ENCODE results near the gene GAS5.
"Not testable (repeated sequence)": the region's sequence is repeated elsewhere in the genome, so short reads cannot be mapped to it uniquely, and the experiment has no call there.

Gene GAS5

DNA sequence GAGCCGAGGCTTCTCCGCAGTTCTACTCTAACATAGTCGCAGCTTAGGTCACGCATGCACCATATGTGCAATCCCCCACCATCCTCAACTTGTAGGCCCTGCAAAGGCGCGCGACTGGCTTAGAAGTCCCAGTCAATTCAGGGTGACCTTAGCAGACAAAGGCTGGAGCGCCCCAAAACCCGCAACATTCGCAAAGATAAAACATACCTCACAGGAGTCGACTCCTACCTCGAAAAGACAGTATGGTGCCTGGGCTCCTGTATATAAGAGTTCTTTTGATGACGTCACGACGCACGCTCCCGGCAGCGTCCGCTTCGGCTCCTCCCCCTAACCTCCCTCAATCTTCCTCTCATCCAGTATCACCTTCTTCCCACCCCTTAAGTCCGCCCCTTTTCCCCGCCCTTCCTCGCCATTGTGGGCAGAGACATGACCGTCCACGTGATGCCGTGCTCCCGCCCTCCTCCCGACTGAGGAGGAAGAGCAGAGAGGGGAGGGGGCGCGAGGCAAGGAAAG is at the start of gene GAS5:
GAS5 (minus strand) TSS at position 237 of the 513 bp plus-strand sequence.
- peak; percentile 99 for DNase-seq

DNA sequence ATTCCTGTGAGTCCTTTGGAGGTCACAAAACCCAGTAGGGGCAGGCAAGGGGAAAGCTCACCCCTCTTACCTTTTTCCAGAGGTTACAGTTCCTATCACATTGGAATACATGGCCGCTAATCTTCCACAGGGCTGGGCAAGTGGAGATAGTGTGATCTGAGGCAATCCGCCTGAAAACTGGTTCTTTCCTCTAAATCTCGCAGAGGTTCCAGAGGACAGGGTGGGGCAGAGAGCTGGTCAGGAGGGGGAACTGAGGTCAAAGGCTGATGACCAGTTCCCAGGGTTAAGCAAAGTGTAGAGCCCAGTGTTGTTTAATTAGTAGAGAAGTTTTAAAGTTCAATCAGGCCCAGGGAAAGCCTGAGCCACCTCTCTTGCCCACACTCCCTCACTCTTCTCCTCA is 49.4 kb upstream of the GAS5 start, which contains the start of gene SERPINC1:
SERPINC1 (minus strand) TSS at position 179 of the 400 bp plus-strand sequence; CDS start at position 111, 68 bp downstream.
- no peak for DNase-seq

GRCh38 chr1:173916667-173917066 is 48.9 kb upstream of the GAS5 start:
- DNase-seq = no peak

DNA sequence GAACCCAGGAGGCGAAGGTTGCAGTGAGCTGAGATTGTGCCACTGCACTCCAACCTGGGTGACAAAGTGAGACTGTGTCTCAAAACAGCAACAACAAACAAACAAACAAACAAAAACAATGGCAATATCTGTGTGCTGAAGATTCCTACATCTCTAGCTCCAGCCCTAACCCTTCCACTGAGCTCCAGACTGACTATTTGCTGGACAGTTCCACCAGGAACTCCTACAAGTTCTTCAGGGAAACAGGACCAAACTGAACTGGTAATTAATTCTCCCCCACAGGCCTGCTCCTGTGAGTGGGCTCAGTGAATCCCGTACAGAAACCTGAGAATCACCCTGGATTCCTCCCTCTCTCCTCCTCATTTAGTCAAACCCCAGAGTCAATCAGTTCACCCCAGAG is 47.8 kb upstream of the GAS5 start:
- DNase-seq = no peak

DNA sequence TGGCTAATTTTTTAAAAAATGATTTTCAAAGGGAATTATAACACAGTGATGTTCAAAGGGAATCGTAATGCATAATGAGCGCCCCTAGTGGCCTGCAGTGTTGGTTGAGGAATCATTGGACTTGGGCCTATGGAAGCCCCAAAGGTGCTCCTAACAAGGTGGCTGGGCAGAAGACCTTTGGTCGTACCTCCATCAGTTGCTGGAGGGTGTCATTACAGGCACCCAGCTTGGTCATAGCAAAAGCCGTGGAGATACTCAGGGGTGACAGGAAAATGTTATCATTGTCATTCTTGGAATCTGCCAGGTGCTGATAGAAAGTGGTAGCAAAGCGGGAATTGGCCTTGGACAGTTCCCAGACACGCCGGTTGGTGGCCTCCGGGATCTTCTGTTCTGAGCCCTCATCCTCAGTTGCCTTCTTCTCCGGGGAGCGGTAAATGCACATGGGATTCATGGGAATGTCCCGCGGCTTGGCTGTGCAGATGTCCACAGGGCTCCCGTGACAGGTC is 46.6 kb upstream of the GAS5 start:
- DNase-seq = peak; percentile 5

GRCh38 chr1:173913111-173913510 is 45.3 kb upstream of the GAS5 start:
- DNase-seq = no peak

- no peak for DNase-seq
These were observed 36.2 kb upstream of the GAS5 start for GRCh38 chr1:173903827-173904531.

DNA sequence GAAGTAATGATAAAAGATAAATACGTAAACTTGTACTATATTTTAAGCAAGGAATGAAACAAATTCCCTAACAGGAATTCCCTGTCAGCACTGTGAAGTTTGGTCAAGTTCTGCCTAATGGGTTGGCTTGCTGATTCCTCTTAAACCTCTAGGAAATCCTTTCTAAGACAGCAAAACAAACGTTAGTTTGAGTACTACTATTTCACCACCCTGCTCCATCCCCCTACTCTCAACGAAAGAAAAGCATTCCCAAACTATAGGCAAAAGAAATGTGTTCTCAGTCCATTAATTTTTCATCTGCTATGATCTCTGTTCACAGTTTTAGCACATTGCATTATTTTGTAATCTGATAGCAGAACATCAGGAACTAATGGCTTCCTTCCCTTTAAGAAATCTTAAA is 33.2 kb upstream of the GAS5 start:
- no peak for DNase-seq

DNA sequence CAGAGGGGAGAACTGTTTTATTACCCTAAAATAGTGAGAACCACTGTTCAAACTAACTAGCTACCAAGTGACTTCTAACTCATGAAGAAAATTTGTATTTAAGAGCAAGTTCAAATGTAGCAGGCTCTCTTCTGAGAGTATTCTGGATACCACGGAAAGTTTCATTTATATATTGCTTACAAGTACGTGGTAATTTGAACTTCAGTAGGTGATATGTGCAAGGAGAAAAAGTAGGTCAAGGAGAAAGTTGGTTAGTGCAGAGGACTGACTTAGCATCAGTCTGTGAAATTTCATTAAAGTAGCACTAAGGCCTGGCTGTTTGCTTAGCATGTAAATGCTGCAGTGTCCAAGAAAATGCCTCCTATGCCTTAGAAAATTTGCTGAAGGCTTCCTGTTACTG is 32.6 kb upstream of the GAS5 start:
- no peak for DNase-seq

DNA sequence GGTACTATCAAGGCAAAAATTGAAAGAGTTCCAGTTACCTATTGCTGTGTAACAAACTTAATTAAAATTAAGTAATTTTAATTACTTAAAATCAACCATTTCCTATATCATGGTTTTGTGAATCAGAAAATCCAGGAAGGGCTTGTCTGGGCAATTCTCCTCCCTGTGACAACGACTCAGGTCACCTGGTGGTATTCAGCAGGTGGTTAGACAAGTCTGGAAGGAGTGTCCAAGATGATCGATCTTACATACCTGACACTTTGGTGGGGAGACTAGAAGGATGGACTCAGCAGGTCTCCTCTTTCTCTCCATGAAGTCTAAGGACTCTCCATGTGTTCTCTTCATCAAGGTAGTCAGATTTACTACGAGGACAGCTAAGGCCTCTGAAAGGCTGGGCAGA is 26.4 kb upstream of the GAS5 start:
- DNase-seq = no peak

DNA sequence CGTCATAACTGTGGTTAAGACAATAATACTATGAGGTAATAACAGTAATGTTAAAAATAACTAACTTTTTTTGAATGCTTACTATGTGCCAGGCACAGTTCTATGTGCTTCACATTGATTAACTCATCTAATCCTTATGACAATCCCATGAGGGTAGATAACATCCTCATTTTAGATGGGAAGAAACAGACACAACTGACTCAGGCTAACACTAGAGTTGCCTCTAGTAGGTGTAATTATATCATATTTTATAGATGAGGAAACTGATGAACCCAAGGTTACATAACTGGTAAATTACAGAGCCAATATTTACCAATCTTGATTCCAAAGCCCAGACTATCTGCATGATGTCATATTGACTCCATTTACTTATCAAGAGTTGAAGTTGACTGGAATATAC is 25.8 kb upstream of the GAS5 start:
- no peak for DNase-seq

- DNase-seq = no peak
These were observed 22.1 kb upstream of the GAS5 start for GRCh38 chr1:173889885-173890284.

DNA sequence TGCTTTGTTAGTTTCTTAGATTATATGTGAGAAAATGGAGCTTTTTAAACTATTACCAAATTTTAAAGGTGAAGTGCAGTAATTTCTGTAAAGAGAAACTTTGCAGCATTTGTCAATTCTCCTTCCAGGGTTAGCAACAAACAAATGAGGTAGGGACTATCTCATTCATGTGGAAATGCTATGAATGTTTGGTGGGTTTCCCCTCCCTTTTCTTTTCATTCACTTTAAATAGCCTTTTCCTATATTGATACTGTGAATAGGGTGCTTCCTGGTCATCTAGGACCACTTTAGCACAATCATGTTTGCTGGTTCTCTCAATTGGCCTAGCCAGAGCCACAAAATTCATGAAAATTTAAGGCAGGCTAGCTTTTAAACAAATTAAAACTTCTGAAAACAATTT is 21.0 kb upstream of the GAS5 start:
- no peak for DNase-seq

DNA sequence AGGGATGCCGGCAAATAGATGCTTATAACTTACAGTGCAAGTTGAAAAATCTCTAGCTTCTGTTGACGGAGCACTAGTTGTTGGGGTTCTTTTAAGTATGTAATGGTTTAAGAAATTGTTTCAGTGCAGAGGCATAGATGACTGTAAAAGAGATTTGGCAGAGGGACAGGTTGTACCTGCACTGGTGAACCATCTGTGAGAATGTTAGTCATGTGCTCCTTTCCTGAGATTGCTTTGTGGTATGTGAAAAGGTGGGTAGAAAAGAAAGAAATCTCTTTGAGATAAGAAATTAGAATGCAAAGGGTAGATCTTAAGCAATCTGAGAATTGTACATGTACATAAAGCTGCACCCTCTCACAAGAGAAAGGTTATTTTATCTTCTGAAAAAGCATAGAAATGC is 19.8 kb upstream of the GAS5 start:
- DNase-seq = no peak

DNA sequence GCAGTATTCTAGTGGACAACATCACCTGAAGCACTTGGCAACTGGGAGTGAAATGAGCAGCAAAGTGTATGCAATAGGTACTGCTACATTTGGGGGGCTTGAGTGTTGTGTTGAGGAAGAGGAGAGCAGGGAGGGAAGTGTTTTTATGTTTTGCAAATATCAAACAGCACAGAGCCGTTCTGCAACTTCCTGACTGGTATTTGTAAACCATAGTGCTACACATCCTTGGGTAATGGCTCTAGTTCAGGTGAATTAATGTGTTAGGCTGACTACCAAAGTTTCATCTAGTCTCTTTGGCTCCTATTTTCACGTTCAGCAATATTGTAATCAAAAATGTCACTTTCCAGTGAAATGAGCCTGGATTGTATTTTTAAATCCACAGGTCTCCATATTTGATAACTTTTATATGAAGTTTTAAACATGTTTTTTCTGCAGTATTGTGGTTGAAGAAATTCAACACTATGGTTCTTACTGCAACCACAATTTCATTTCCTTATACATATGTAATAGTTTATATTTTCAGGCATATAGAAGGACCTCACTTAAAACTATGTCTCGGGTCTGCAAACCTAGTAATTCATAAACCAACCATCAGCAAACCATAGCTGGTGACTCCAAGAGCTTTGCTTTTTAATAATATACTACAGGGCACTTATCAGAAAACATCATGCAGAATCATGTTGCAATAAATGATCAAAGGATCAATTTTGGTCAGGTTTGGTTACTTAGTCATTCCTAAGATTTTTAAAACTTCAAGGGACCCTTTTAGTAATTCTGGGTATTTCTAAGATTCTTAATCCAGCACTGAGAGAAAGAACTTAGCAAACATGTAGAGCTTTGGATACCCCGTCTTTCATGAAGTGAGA is 19.2 kb upstream of the GAS5 start:
- DNase-seq = no peak

DNA sequence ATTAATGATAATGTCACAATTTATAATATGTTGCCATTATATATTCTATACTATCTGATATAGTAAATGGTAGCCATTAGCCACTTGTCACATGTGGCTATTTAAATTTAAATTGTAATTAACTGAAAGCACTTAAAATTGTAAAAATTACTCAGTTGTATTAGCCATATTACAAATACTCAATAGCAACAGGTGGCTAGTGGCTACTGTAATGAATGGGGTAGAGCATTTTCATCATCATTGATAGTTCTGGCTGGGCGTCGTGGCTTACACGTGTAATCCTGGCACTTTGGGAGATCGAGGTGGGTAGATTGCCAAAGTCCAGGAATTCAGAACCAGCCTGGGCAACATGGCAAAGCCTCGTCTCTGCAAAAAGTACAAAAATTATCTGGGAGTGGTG is 16.9 kb upstream of the GAS5 start:
- no peak for DNase-seq

DNA sequence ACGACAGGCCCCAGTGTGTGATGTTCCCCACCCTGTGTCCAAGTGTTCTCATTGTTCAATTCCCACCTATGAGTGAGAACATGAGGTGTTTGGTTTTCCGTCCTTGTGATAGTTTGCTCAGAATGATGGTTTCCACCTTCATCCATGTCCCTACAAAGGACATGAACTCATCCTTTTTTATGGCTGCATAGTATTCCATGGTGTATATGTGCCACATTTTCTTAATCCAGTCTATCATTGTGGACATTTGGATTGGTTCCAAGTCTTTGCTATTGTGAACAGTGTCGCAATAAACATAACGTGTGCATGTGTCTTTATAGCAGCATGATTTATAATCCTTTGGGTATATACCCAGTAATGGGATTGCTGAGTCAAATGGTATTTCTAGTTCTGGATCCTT is 13.3 kb upstream of the GAS5 start:
- not testable (repeated sequence) for DNase-seq

- DNase-seq = no peak
These were observed 10.5 kb upstream of the GAS5 start for GRCh38 chr1:173878251-173878650.

DNA sequence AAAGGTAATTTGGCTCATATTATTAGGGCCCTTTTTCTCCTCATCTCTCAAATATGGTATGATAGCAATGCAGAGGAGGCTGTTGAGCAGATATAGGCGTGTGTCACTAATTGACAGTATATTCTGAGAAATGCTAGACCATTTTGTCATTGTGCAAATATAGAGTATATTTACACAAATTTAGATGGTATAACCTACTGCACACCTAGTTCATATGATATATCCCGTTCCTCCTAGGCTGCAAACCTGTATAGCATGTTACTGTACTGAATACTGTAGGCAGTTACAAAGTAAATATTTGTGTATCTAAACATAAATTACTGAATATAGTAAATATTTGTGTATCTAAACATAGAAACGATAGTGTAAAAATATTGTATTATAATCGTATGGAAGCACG is 8.9 kb upstream of the GAS5 start:
- no peak for DNase-seq

DNA sequence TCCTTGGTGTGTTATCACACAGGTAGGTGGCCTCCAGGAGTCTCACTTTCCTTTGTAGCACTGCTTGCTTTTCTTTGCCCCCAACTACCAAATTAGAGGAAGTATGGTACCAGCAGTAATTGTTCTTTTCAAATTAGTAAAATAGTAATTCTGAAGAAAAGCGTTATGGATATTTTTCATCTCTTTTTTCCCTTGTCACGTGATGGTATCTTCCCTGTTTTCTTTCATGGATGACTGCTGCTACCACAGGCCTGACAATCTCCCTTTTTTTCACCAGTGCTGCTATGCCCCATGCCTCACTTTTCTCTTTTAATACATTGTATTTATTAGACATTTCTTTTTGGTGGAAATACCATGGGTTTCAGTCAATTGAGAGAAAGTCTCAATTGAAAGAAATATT is 3.7 kb upstream of the GAS5 start:
- DNase-seq = no peak

DNA sequence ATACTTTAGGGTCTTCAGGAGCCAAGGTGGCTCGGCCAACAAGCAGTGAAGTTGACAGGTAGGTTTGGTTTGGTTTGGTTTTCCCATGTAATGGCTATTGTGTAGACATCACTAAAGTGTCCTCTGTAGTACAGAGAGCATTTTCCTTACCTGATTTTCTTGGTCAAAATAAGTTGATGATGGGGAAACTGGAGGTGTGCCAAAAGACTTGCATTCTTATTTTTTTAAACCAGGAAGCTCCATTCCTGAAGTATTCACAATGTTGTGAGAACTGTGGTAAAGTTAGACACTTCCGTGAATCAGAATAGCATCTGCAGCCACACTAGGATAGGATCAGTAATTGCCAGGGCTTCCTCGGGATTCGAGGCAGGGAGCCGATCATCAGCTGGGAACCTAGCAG is 3.3 kb upstream of the GAS5 start:
- no peak for DNase-seq

DNA sequence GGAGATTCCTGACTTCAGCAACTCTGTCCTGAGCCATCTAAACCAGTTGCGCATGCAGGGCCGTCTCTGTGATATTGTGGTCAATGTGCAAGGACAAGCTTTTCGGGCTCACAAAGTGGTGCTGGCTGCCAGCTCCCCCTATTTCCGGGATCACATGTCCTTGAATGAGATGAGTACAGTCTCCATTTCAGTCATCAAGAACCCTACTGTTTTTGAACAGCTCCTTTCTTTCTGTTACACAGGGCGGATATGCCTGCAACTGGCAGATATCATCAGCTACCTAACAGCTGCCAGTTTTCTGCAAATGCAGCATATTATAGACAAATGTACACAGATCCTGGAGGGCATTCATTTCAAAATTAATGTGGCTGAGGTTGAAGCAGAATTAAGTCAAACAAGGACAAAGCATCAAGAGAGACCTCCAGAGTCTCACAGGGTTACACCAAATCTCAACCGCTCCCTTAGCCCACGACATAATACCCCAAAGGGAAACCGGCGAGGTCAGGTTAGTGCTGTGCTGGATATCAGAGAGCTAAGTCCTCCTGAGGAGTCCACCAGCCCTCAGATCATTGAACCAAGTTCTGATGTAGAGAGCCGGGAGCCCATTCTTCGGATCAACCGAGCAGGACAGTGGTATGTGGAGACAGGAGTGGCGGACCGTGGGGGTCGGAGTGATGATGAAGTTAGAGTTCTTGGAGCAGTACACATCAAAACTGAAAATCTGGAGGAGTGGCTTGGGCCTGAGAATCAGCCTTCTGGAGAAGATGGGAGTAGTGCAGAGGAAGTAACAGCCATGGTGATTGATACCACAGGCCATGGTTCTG is 2.7 kb upstream of the GAS5 start:
- DNase-seq = peak; percentile 10

- no peak for DNase-seq
These were observed 1.2 kb upstream of the GAS5 start for GRCh38 chr1:173869021-173869359.

Data from stimulated activated CD4-positive, alpha-beta T cell treated with anti-CD3 and anti-CD28 coated beads, Interleukin-4, amount 100 ng/mL, for 1 hour (primary cell).